HG03469 (cell line): ENCODE results near the gene IGF2BP3.
"Not testable (repeated sequence)": the region's sequence is repeated elsewhere in the genome, so short reads cannot be mapped to it uniquely, and the experiment has no call there.

Source experiments
- ATAC-seq: cut with Tn5 transposase; IDR thresholded peaks from one replicate; pipeline ENCODE4 v1.9.1; 2021; ENCODE audit warnings: mild to moderate bottlenecking, moderate library complexity, moderate number of reproducible peaks; ENCODE audit not compliant: unreplicated experiment

The IGF2BP3 gene

DNA sequence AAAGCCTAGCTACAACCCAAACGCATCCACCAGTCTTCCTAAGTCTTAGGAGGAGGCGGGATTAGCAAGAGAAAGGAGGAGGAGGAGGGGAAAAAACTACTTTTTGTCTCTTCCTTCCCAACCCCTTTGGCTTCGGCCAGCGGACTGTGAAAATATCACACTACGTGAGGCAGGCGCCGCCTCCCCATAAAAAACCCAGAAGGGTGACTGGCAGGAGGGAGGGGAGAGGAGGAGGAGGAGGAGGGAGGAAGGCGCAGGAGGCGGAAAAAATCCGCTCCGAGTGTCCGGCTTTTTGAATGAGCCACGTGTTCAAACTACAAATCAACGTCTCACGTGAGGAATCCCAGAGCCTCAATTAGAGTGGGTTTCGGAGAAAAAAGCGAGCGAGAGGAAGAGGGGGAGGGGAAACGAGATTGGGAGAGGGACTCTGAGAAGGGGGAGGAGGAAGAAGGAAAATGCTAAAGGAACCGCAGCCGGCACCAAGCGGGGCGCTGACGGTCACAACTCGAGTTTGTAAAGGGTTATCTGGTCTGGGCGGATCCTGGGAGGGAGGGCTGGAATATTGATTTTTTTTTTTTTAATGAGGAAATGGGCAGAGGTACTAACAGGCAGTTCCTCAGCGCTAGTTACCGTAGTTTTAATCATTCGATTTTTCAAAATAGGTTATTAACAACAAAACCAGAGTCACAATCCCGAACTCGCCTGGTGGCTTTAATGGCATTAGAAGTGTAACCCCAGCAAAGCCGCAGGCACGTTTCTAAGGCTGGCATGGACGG, at the start of gene IGF2BP3:
TSS of gene IGF2BP3 (minus strand) at position 162 of the 776 bp plus-strand sequence. CDS start 381 bp downstream, outside the sequence.
- no peak for ATAC-seq

DNA sequence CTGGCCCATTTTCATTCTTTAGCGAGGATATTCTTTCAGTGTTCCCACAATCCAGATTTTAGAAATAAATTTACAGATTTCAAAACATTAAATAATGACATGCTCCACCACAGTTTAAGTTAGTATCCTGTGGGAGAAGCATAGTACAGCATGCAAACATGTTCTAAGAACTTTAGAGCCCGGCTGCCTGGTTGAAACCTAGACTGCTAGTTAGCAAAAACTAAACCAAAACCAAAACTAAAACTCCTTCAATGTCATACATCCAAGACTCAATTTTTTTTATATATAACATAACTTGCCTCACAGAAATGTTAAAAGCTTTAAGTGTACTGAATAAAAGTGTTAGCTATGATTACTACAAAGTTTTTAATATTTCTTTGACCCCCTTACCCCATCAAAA, 44.5 kb upstream of the IGF2BP3 start:
- no peak for ATAC-seq

DNA sequence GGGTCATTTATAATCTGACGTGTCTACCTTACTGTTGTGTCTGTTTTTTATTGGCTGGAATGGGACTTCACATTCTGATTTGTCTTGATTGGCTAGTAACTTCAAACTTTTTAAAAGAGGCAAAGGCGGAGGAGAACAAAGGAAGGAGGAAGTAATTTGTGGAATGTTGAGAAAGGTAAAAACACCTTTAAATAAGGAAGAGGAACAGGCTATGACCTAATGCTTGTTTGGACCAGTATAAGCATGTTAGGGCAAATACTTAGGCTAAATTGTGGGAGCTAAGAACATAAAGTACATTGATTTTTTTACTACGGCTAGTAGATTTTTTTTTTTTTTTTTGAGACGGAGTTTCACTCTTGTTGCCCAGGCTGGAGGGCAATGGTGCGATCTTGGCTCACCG, 43.5 kb upstream of the IGF2BP3 start:
- ATAC-seq = not testable (repeated sequence)

DNA sequence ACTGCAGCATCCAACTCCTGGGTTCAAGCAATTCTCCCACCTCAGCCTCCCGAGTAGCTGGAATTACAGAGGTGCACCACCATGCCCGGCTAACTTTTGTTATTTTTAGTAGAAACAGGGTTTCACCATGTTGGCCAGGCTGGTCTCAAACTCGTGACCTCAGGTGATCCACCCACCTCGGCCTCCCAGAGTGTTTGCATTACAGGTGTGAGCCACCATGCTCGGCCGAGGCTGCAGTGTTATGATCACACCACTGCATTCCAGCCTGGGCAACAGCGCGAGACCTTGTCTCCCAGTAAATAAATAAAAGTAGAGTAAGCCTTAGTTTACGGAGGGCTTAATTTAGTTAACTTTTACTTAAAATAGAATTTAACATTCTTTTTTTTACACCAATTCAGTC, 23.7 kb upstream of the IGF2BP3 start:
- ATAC-seq = no peak

DNA sequence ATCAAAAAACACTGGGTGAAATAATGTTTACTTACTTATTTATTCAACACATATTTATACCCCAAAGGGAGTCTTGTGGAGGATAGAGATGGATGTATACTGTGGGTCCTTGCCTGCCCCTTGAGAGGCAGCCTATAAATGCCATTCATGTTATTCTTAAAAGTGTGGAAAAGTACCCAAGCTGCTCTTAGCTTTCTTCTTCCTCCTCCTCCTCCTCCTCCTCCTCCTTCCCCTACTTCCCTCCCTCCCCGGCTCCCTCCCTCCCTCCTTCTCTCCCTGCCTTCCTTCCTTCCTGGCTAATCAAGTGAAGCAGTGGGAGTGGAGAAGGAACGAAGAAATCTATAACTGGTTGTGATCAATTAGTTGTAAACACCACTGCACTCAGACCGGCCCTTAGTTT, 21.2 kb upstream of the IGF2BP3 start:
- no peak for ATAC-seq

DNA sequence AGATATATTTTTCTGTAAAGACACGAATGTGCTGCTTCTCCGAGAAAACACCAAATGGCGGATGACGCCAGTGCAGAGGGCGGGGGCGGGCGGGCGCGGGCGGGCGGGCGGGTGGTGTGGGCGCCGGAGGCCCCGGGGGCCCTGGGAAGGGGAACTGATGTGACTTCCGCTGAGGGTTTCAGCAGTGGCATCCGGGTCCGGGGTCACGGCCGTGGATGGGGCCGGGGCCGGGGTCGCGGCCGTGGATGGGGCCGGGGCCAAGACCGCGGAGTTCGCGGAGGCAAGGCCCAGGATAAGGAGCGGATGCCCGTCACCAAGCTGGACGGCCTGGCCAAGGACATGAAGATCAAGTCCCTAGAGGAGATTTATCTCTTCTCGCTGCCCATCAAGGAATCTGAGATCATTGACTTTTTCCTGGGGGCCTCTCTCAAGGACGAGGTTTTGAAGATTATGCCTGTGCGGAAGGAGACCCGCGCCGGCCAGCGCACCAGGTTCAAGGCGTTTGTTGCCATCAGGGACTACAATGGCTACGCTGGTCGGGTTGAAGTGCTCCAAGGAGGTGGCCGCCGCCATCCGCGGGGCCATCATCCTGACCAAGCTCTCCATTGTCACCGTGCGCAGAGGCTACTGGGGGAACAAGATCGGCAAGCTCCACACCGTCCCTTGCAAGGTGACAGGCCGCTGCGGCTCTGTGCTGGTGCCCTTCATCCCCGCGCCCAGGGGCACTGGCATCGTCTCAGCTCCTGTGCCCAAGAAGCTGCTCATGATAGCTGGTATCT, 20.3 kb upstream of the IGF2BP3 start:
- no peak for ATAC-seq

DNA sequence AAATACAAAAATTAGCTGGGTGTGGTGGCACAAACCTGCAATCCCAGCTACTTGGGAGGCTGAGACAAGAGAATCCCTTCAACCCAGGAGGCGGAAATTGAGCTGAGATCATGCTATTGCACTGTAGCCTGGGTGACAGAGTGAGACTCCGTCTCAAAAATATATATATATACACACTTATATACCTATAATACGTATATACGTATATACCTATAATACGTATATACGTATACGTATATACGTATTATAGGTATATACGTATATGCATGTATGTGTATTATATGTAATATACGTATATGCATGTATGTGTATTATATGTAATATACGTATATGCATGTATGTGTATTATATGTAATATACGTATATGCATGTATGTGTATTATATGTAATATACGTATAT, 18.4 kb upstream of the IGF2BP3 start:
- not testable (repeated sequence) for ATAC-seq

DNA sequence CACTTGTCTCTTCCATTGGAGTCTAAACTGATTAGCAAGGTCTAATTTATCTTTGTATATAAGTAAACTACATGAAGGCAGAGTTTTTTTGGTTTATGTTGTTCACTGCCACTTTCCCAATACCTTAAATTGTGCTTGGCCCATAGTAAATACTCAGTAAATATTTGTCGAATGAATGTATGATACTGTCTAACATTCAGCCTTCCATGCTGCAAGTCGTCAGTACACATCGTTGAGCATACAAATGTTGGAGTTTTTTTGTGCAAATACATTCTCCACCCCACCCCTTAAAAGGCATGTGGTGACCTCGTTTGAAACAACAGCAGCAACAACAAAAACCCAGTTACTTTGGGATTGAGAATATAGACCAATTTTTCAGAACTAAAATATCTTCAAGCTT, 17.4 kb upstream of the IGF2BP3 start:
- no peak for ATAC-seq

DNA sequence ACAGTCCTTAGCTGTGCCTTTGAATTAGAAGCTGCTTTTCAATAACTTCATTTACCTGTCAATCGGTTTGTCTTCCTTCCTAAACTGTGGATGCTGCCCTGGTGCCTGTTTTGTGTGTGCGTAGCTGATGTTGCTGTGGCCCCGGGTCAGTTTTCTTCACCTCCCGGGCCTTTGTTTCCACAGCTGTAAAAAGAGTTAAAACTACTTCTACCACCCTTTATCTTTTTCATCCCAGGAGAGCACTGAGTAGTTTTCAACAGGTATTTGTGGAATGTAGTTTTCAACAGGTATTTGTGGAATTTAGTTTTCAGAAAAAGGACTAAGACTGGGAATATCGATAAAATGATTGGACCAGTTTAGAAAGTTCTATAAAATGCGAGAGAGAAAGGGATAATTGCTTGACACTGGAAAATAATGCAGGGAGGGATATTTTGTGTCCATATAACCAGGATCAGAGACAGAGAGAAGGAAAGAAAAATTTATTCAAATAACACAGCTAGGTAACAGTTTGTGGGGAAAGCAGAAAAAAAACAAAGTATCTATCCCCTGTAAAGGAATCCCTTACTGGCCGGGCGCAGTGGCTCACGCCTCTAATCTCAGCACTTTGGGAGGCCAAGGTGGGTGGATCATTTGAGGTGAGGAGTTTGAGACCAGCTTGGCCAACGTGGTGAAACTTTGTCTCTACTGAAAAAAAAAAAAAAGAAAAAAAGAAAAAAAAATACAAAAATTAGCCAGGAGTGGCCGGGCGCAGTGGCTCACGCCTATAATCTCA, 15.9 kb upstream of the IGF2BP3 start:
- no peak for ATAC-seq

DNA sequence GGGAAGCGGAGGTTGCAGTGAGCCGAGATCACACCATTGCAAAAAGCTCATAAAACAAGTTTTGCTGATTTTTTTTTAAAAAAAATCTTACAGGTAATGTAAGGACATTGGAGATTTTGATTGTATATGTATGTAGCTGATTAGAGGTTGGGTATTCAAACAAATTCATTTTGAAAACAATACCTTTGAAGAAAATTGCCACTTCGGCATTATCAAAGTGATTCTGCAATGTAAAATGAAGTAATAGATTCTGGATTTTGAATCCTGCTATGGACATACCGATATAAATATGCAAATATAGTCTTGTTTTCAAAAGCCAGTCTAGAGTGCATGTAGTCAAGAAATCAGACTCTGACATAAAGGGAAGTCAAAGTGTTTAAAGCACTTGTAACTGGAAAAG, 12.4 kb upstream of the IGF2BP3 start:
- no peak for ATAC-seq

DNA sequence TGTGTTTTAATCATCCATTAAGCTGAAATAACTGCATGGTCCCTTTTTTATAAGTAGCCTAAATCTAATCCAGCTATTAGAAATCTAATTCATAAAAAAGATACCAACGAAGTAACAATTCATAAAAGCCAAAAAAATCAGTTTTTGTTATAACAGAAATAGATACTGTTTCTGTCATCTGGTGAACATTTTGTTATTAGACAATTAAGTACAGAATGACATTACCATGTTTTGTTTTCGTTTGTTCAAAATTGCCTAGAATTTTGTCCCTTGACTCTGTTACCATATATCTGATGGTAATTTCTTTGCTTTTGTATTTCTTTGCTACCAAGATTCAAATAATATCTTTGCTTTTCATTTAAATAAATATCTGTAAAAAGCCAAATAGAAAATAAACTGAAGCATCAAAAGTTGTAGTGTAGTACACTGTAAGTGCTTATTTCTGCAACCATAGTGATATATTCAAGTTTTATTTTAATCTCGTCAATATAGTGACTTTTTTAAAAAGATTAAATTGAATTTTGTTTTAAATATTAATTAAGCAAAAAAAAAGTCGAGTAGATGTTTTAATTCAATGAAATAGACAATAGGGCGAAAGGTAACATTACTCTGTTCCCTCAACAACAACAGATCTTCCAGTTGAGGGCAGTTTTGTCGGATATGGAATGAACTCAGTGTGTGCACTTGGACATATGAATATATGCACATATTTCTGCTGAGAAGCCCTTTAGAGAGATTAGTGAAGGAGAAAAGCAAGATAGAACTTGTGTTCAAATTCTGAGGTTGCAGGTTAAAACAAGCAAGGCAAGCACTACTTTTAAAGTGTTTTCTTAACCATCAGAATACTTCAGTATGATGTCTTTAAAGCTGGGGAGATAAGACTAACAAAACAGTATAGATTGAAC, 7.9 kb upstream of the IGF2BP3 start:
- ATAC-seq = no peak

DNA sequence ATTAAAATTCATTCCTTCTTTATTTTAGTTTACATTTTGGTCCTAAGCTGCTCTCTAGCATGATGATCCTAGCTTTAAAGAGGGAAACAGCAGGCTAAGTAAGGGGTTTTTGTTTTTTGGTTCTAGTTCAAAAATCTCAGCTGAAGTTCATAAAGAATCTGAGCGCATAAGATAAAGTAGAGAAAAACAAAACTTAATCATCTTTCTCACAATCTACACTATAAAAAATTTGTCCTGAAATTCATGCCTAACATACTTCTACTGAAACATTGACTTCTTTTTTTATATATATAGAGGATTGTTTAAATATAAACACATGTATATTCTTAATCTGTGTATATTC, 6.8 kb upstream of the IGF2BP3 start:
- no peak for ATAC-seq

DNA sequence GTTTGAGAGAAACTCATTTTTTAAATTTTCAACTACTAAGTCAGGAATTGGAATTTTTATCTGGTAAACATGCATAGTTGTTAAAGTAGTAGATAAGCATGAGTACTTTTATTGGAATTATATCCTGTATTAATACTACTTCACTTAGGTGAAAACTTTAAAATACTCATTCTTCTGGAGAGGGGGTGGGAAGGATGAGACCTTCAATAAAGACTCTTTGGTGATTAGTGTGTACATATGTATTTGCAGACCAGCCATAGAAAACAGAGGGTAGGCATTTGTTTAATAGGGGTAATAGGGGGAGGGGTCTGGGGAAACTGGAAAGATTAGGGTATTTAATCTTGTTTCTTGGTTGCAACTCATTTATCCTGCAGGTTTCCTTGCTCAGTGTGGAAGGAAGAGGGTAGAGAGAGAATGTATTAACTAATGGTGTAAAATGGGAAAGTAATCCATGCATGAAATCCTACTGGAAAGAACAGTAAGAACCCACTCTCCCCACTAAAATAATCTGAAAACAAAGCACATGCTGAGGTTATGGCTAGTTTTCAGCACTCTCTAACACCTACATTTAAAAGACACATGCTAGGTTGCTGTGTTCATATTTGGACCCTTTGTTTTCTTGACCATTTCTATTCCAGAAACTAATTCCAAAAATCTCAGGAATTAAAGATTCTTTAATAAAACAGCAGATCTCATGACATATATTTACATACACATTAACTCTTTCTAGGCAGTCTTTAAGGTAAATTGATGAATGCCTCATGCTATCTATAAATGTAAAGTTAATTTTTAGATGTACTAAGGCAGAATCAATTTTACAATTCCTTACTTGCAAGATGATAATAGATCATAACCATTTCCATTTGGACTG, 6.2 kb upstream of the IGF2BP3 start:
- ATAC-seq = no peak

DNA sequence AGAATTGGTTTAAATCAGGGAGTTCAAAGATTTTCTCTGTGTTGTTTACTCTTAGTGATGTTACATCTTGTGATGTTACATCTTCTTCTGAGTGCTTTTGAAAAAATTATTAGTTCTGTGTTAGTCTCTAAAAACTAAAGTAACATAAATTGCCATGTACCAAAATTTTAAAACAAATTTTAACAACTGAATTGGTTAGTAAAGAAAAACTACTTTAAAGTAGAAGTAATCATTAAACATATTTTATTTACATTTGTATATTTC, 5.2 kb upstream of the IGF2BP3 start:
- no peak for ATAC-seq

DNA sequence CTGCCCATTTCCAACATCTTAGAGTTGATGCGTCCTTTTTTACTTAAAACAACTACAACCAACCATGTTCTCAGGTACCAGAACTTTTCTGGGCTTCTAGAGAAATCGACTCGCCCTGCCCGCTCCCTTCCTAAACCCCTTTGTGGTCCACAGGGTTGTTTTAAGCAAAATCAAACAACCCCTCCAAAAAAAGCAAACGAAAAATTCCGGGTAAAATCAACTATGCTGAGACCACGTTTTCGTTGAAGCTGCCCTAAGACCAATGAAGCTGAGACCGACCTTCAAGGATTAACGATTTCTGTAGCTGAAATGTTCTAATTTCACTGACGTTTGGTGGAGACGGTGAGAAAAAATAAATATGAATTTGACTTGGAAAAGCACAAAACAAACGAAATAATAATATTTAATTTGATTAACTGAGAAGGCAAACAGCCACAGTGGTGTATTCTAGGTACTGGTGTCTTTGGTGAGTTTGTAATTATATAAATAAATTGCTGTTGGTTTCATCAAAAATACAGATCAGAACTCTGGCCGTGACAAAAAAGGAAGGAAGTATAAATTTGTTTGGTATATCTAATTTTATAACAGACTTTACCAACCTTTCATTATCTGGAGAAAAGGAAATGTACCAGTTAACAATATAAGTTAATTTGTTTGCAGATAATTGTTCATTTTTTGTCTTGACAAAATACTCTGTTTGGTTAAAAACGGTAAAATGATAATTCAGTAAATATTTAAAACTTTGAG, 4.7 kb upstream of the IGF2BP3 start:
- ATAC-seq = no peak

DNA sequence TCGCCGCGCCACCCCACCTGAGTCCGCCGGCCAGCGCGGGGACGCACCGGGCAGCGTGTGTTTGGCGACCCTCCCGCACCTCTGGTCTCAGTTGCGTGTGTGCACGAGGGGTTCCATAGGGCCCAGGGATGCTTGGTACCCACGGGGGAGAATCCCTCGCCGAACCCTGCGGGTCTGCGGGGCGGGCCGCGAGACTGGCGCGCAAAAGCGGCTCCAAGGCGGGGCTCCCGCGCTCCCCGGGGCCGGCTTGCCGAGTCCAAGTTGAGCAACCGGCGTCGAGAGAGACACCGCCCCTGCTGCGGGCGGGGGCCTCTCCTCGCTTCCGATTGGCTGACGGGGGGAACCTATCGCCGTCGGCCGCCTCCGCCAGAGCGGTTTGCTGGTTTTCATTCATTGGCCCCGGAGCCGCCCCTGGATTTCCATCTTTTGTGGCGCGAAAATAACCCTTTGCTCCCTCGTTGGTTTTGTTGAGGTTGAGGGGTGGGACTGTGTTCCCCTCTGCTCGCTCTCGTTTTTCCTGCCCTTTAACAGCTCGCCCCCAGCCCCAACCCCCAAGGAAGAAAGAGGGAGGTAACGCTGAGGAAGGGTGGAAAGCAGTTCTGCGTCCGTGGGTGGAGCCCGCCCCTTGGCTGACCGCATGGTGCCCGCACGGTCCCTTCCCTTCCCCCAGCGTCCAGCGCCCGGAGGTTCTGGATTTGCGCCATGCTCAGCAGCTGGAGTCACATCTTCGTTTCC, 4.0 kb upstream of the IGF2BP3 start:
- peak; percentile 55 for ATAC-seq

DNA sequence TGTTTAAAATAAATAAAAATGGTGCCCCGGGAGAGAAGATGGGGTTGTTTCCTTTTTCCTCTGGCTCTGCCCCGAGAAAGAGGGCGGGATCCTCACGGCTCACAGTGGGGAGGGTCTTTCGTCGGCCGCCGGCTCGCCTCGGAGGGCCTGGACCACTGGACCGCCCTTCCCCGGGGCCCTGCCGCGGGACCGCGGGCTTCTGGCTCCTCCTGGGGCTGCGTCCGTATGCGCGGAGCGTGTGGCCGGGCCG, 3.5 kb upstream of the IGF2BP3 start:
- no peak for ATAC-seq

DNA sequence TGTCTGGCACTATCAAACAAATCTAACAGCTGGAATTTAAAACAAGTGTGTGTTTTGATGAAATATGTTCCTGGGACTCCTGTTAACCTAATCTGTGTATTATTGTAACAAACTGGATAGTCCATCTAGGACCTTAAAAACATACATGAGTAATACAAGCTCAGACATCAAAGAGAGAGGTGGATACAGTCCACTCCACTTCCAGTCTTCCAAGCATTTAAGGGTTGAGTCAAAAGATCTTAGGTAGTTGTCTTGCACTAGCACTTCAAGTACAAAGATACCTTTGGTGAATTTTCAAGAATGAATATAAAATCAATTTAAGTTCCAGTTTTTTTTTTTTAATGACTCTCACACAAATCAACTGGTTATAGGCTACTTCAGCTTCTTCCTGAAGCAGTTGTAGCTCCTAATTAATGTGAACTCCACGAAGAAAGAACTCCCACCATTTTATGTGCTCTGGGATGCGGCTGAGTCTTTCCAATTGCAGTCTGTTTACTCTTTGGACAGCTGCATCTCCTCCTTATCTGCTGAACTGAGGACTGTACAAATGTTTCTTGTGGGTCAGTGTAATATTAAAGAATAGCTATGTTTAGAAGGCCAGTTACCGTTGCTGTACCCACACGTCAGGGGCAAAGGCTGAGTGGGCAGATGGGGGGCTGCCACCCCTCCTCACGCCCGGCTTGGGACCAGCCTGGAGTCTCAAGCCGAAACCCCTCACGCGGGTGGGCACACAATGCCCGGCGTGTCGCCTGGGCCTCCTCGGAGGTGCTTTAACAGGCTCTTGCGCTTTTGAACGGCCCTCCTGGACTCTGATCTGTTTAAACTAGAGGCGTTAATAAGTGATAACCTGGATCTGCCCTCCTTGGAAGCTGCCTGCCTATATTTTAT, 2.9 kb upstream of the IGF2BP3 start:
- ATAC-seq = no peak
